HL-60/S4 treated with retinoic acid at 250 ng/mL for 4 days and 3 days (cell line): ENCODE measurements around the gene HLA-DQB2.
"Not testable (repeated sequence)": the region's sequence is repeated elsewhere in the genome, so short reads cannot be mapped to it uniquely, and the experiment has no call there.

ENCODE experiments used
- in situ Hi-C: fragments of 300-500 bp; cut with MboI; formaldehyde crosslinking; loops from 2 replicates; pipeline ENCODE4 v1.7.0; 2022; ENCODE audit warnings: low sequenced_read_pairs

Gene HLA-DQB2

DNA sequence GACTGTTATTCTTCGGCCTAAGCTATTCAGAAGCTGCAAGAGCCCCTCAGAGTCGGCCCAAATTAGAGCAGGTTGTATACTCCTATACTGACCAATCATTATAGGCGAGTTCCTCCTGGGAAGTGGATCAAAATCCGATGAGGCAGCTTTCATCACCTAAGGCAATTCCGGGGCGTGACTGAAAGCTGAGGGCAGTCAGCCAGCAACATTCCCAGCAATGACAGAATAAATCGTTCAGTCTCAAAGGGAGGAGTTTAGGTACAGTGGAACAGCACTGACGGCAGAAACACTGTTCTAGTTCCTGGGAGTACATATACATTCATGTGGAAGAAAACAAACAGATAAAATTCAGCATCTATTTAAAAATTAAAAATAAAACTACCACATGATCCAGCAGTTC is 10.8 kb downstream of the HLA-DQB2 start:
- in situ Hi-C loops: loop anchor here (5.0 kb wide), 1 partner anchor 100 kb away; no protein-coding TSS in a partner anchor

GRCh38 chr6:32745649-32746048 is 17.7 kb downstream of the HLA-DQB2 start:
- in situ Hi-C loops: not testable (repeated sequence)

- in situ Hi-C loops: no loop called here
Measured at GRCh38 chr6:32744776-32745175, 18.6 kb downstream of the HLA-DQB2 start.

DNA sequence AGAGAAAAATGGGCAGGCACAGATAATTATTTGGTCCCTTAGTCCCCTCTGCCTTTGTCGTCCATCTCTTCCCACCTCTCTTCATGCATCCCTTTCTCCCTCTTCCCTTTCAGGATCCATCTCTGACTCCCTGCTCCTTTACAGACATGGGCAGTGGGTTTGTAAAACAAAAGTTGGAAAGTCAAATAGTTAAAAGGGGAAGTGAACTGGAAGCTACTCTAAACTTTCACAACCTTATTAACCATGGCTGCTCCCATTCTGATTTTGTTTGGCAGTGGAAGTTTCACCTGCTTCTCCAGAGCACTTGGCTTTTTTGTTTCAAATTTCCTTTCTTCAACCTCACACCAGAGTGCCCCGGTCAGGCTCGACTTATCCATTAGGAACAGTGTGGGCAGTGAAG is 21.0 kb downstream of the HLA-DQB2 start:
- in situ Hi-C loops: no loop called here

GRCh38 chr6:32741031-32741960 is 22.0 kb downstream of the HLA-DQB2 start, which contains the start of gene HLA-DQA2:
Gene HLA-DQA2 (plus strand): TSS chr6:32741391. CDS start chr6:32741444, 53 bp downstream.
- in situ Hi-C loops: no loop called here

DNA sequence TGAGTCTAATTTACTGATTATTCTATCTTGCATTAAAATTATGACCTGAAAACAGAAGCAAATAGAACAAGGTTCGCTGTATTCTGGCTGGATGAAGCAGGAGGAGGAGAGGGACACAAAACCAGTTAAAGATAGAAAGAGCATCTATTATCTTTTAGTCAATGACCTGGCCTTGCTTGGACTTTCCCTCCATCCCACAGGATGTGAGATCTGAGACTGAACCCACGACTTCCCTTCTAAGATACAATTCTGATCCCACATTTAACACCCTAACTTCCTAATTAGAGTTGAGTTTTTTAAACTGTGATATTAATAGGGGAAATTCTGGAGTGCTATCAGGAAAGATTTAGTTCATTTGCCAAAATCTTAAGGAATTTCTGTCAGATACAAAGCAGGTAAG is 25.2 kb downstream of the HLA-DQB2 start:
- in situ Hi-C loops: no loop called here

- in situ Hi-C loops: no loop called here
Measured at GRCh38 chr6:32718879-32719278, 44.5 kb downstream of the HLA-DQB2 start.

DNA sequence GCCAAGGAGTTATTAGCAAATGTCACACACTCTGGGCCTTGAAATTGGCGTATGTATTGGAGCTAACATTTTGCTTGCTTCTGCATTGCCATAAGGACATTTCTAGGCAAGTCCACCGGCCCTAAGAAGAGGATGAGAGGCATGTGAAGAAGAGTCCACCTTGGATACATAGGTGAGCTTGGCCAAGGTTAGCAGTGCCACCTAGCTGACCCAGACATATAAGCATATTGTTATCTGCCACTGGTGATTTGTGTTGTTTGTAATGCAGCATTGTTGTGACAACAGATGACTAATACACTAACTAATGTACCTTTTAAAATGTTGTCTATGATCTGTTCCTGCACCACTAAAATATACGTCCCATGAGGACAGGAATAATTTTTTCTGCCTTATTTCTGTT is 46.9 kb downstream of the HLA-DQB2 start:
- in situ Hi-C loops: no loop called here

- in situ Hi-C loops: no loop called here
Measured at GRCh38 chr6:32713241-32713640, 50.1 kb downstream of the HLA-DQB2 start.

DNA sequence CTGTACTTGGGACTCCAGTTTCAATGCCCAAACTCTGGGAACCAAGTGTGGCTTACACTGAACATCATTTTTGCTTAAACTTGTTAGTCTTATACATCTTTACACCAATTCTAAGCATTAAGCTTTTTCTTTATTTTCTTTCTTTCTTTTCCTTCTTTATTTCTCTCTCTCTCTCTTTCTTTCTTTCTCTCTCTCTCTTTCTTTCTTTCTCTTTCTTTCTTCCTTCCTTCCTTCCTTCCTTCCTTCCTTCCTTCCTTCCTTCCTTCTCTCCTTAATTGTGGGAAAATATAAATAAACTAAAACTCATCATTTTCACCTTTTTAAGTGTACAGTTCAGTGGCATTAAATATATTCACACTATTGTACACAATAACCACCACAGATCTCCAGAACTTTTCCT is 53.7 kb downstream of the HLA-DQB2 start:
- in situ Hi-C loops: no loop called here
